Myometrial cell (primary cell): ENCODE measurements around the gene PSMC6. TPM values are rescaled to one million over a fixed set of nuclear protein-coding genes. Genes with fewer than 3 reads are reported as not detected.

Source experiments
- total RNA-seq: library from RNA; depleted of rRNA; stranded (reverse); fragments of >200 nt; gene quantifications from 2 replicates; pipeline ENCODE4 v1.2.3, GENCODE V29; 2015

The PSMC6 gene
- total RNA-seq: 112 TPM in 2 replicates

GRCh38 chr14:52706724-52707706, at the start of gene PSMC6:
PSMC6 (plus strand) TSS chr14:52707200; CDS start chr14:52707220, 20 bp downstream.

DNA sequence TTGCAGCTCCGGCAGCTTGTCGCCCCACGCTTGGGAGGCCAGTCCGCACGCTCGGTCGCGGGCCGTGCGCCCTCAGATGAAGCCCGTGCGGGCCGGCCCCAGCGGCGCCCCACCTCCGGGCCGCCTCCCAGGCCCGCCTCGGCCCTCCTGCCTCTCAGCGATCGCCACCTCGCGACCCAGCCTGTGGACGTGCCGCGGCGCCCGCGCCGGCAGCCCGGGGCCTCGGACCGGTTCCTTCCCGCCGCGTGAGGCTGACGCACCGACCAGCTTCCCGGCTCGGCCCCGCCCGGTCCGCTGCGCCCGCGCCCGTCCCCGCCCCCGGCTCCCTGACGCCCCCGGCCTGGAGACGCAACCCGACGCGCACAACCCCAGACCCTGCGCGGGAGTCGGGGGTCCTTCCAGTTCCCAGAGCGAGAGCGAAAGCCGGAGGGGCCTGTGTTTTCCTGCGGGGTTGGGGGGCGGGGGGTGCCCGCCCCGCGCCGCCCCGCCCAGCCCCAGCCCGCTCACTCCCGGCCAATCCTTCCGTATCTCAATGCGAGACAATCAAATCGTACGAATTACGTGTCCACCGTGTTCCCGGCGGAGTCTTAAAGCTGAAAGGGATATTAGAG, 11.4 kb upstream of the PSMC6 start, which contains the start of gene ERO1A:
Gene ERO1A, minus strand, starts transcription at position 78 of the 611 bp plus-strand sequence. Its CDS starts 77 bp downstream, at position 1.

GRCh38 chr14:52729925-52730708, 23.1 kb downstream of the PSMC6 start, which contains the start of gene STYX:
STYX (plus strand) TSS chr14:52730166; CDS start chr14:52730475, 309 bp downstream.

Other genes with a start within 250 kb of the PSMC6 start
- 2.6 and 5.8 TPM in 2 replicates for gene TXNDC16, start 154.7 kb upstream of the PSMC6 start, total RNA-seq
- 0.29 and 0.35 TPM in 2 replicates for gene GPR137C, start 154.4 kb upstream of the PSMC6 start, total RNA-seq
- gene ERO1A, start 11.6 kb upstream of the PSMC6 start, total RNA-seq: 61.7 and 67.0 TPM in 2 replicates
- gene STYX, start 23.0 kb downstream of the PSMC6 start, total RNA-seq: 15.9 and 17.7 TPM in 2 replicates
- 29.1 and 34.6 TPM in 2 replicates for gene GNPNAT1, start 84.4 kb downstream of the PSMC6 start, total RNA-seq
- gene FERMT2, start 243.8 kb downstream of the PSMC6 start, total RNA-seq: 81.6 and 119 TPM in 2 replicates